ENCODE measurements around the gene SCAMP2. TPM values are rescaled to one million over a fixed set of nuclear protein-coding genes. Genes with fewer than 3 reads are reported as not detected.

Gene SCAMP2
- total and polyA plus RNA-seq, 2 of the 13 experiments (the other 11 are each of a cell fraction or from before 2014, with no cell fraction given) = 34.8 to 121 TPM

DNA sequence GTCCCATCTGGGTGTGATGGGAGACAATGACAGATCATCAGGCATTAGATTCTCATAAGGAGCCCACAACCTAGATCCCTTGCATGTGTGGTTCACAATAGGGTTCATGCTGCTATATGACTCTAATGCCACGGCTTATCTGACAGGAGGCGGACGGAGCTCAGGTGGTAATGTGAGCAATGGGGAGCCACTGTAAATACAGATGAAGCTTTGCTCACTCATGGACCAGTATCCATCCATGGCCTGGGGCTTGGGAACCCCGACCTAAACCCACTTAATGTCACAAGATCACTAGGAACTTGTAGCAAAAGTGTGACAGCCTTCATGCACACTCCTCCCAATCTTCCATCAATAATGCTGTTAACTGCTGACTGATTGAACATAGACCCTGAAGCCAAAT, 35.5 kb upstream of the SCAMP2 start:
- Histone ChIP-seq H3K4me2 (ENCODE audit: low read depth, low read length) (no peak overlapping the region), H3K4me1 (ENCODE audit: insufficient read depth, low read length) (peaks cover 27% of the 10 kb centered on the region), H2AFZ (ENCODE audit: low read length) (no peak overlapping the region), H3K9me3 (ENCODE audit: low read length) (no peaks in the 10 kb centered on the region), H3K79me2 (ENCODE audit: insufficient read depth, low read length) (peaks cover 16% of the 10 kb centered on the region), H3K9ac (ENCODE audit: insufficient read depth, low read depth, low read length) (no peak overlapping the region), H4K20me1 (ENCODE audit: insufficient read depth, low read length) (no peaks in the 10 kb centered on the region), H3K36me3 (replicated peaks in 1 of 2; ENCODE audit: control insufficient read depth in 1 of 2, insufficient read depth in 2 of 2, low read length in 2 of 2) (peaks cover 6 to 24% of the 10 kb centered on the region in 2 experiments), H3K27me3 (ENCODE audit: control insufficient read depth in 1 of 2, insufficient read depth in 2 of 2, low read length in 2 of 2) (no peaks in the 10 kb centered on the region; a peak in 1 of 5 replicates), H3K27ac (ENCODE audit: extremely low read length, insufficient read depth, low read length) (no peak overlapping the region), H3K4me3 (replicated peaks in 1 of 3; ENCODE audit: insufficient read depth in 1 of 3, low read depth in 2 of 3, low read length in 3 of 3) (no peak overlapping the region)
- WGBS (ENCODE audit: low lambda C conversion rate) = 100% methylated on average over 3 of the region's 4 CpGs
- TF ChIP-seq ZNF326 (CRISPR knock-in tag; IDR thresholded peaks at IDR 0.05; ENCODE audit: borderline replicate concordance) (no peak), ZNF879 (CRISPR knock-in tag; IDR thresholded peaks at IDR 0.05) (no peak), ARNTL (CRISPR knock-in tag; IDR thresholded peaks at IDR 0.05) (no peak), SOX5 (CRISPR knock-in tag; IDR thresholded peaks at IDR 0.05; ENCODE audit: borderline replicate concordance) (no peak), AGO1 (IDR thresholded peaks at IDR 0.05; ENCODE audit: low read depth, low read length, poor library complexity, severe bottlenecking) (no peak), SNAPC2 (CRISPR knock-in tag; IDR thresholded peaks at IDR 0.05) (no peak), KLF15 (CRISPR knock-in tag; IDR thresholded peaks at IDR 0.05; ENCODE audit: borderline replicate concordance) (no peak), CCDC6 (CRISPR knock-in tag; IDR thresholded peaks at IDR 0.05) (no peak), ZNF660 (CRISPR knock-in tag; IDR thresholded peaks at IDR 0.05; ENCODE audit: borderline replicate concordance, low read depth) (no peak)
- TF ChIP-seq, protein P1, sequence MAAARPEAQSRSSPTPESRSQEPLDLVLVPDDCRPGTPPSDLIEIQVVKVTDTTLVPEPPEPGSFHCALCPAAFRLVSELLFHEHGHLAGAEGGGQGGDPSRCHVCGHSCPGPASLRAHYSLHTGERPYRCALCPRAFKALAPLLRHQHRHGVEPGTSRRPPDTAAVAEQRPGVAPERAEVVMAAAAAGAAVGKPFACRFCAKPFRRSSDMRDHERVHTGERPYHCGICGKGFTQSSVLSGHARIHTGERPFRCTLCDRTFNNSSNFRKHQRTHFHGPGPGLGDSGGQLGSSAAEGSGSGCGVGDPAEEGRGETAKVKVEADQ (CRISPR knock-in tag; IDR thresholded peaks at IDR 0.05; ENCODE audit: borderline replicate concordance) = no peak
- TF ChIP-seq, protein P2, sequence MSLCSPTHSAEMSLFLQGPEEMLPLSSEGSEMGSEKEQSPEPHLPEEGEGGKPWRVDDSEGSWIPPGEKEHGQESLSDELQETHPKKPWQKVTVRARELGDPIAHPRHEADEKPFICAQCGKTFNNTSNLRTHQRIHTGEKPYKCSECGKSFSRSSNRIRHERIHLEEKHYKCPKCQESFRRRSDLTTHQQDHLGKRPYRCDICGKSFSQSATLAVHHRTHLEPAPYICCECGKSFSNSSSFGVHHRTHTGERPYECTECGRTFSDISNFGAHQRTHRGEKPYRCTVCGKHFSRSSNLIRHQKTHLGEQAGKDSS (CRISPR knock-in tag; IDR thresholded peaks at IDR 0.05; ENCODE audit: borderline replicate concordance, low read depth) = no peak
- TF ChIP-seq, protein P3, sequence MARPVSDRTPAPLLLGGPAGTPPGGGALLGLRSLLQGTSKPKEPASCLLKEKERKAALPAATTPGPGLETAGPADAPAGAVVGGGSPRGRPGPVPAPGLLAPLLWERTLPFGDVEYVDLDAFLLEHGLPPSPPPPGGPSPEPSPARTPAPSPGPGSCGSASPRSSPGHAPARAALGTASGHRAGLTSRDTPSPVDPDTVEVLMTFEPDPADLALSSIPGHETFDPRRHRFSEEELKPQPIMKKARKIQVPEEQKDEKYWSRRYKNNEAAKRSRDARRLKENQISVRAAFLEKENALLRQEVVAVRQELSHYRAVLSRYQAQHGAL (CRISPR knock-in tag; IDR thresholded peaks at IDR 0.05; ENCODE audit: not compliant biosample characterization) = no peak
- in situ Hi-C loops (cut with HindIII; ENCODE audit: extremely low pct_ligation_motif_present, low pct_unique_long_range_greater_than_20kb) (no loop called here), intact Hi-C loops (cut with micrococcal nuclease; ENCODE audit: unreplicated experiment) (loop anchor here (5.0 kb wide), 1 partner anchor 44 kb away; no protein-coding TSS in a partner anchor)
- no TSS peak for BruUV-seq (replicated peaks)
- CTCF ChIA-PET (ENCODE audit: low intra/inter-chr PET ratio, low total read pairs) = no interaction called here
- no peak for FAIRE-seq
- no peak for ATAC-seq
- DNase-seq (ENCODE audit: low spot score) = no peak
- POLR2A ChIA-PET = interaction anchor here (0.8 kb wide), 1 partner anchor 29 kb away, joined by 3 read pairs; the partner anchor contains the start of gene COX5A

All from HepG2 (cell line).